ENCODE data around the gene TMEM242.

DNA sequence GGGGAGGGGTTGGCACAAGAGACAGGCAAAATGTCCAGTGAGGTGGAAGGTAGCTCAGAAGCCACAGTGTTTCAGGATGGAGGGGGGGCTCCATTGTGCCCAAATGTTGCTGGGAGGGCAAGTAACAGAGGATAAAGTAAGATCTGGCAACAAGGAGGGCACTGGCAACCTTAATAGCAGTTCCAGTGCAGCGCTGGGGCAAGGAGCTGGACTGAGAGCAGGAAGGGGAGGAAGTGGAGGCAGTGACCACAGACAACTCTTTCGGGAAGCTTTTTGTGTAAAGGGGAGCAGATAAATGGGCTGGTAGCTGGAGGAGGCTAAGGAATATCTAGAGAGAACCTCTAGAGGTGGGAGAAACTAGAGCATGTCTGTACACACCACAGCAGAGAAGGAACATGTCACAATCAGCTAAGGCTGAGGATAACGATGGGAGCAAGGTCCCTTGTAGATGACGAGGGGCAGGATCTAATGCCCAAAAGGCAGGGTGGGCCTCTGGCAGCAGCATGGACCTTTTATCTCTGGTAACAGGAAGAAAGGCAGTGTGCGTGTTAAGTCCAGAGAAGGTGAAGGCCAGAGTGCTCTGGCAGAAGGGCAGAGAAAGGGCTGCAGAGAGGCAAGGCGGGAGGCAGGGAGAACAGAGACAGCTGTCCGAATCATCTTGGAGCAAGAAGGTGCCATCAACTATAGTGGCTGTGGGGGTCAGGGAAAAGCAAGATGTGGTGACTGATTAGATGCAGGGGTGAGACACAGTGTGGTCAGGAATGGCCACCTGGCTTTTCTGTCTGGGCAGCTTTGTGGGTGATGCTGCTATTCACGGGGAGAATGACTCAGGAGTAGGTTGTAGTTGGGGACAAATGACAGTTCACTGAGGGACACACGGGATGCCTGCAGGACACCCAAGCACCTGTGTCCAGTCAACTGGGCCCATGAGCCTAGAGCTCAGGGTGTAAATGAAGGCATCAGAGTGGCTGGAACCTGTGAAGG is 17.4 kb downstream of the TMEM242 start:
- TF ChIP-seq, protein P1, sequence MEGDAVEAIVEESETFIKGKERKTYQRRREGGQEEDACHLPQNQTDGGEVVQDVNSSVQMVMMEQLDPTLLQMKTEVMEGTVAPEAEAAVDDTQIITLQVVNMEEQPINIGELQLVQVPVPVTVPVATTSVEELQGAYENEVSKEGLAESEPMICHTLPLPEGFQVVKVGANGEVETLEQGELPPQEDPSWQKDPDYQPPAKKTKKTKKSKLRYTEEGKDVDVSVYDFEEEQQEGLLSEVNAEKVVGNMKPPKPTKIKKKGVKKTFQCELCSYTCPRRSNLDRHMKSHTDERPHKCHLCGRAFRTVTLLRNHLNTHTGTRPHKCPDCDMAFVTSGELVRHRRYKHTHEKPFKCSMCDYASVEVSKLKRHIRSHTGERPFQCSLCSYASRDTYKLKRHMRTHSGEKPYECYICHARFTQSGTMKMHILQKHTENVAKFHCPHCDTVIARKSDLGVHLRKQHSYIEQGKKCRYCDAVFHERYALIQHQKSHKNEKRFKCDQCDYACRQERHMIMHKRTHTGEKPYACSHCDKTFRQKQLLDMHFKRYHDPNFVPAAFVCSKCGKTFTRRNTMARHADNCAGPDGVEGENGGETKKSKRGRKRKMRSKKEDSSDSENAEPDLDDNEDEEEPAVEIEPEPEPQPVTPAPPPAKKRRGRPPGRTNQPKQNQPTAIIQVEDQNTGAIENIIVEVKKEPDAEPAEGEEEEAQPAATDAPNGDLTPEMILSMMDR (IDR thresholded peaks at IDR 0.05; ENCODE audit: low read depth, low read length, poor library complexity, severe bottlenecking), result no peak
- TF ChIP-seq EZH2phosphoT487 (IDR thresholded peaks at IDR 0.05; ENCODE audit: borderline replicate concordance, low read length), result no peak

All from DOHH2 (cell line).